Testis (tissue), 2 donors: Measurements from ENCODE around the gene GTF3C5.

Experiments used
- CTCF ChIP-seq, 3 experiments: fragments of 450-650 bp in 2 of 3; fragments of 200-600 bp in 1 of 3; sonication (generic) in 1 of 3; IDR thresholded peaks; one replicate each; pipeline ENCODE4 v1.5.1; 2016 to 2019; ENCODE audit warnings: antibody characterized with exemption in 3 of 3, mild to moderate bottlenecking in 2 of 3, moderate library complexity in 1 of 3
- POLR2A ChIP-seq: fragments of 450-650 bp; IDR thresholded peaks from one replicate; pipeline ENCODE4 v1.6.1; 2017; ENCODE audit warnings: antibody characterized with exemption, mild to moderate bottlenecking, moderate library complexity

- TF ChIP-seq CTCF (IDR thresholded peaks at IDR 0.05), result no peak
- no peak for TF ChIP-seq POLR2A
These were observed 46.4 kb upstream of the GTF3C5 start for GRCh38 chr9:132984202-132985070.
